ENCODE measurements around the gene CYP4V2. TPM values are rescaled to one million over a fixed set of nuclear protein-coding genes. Genes with fewer than 3 reads are reported as not detected.

CYP4V2 gene
- total RNA-seq, 1 donor from 2014 or later = 9.1 TPM

DNA sequence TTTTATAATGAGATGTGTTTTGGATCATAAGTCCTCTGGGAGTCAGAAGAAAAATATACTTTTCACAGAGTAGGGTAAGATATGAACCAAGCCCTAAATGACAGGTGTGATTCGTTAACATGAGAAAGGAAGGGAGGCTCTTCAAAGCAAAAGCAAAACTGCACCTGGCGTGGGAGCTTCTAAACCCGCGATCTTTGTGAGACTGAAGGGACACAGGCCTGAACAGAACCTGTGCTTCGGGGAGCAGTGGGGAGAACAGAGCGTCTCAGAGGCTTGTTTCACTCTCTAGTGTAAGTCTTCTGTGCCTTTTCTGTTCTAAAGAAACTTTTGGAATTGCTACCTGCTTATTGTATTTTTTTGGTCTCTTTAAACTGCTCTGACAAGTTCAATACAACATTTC is 30.2 kb upstream of the CYP4V2 start:
- no peak overlapping the region for H3K4me3 ChIP-seq (ENCODE audit: insufficient read depth, low read depth, low read length)
- no peaks in the 10 kb centered on the region for H3K27me3 ChIP-seq (ENCODE audit: insufficient read depth, low read length)
- no peaks in the 10 kb centered on the region for H3K4me1 ChIP-seq (ENCODE audit: insufficient read depth, low read length)
- no peaks in the 10 kb centered on the region for H4K20me1 ChIP-seq (ENCODE audit: insufficient read depth, low read length)
- H3K36me3 ChIP-seq (ENCODE audit: insufficient read depth, low read length) = no peaks in the 10 kb centered on the region
- H3K9ac ChIP-seq (ENCODE audit: low read length) = no peak overlapping the region
- Mint-ChIP-seq H3K27me3 (ENCODE audit: low read depth, unreplicated experiment) (peaks cover 19% of the 10 kb centered on the region), H3K36me3 (ENCODE audit: low read depth, unreplicated experiment) (no peaks in the 10 kb centered on the region), H3K4me1 (ENCODE audit: low read depth, unreplicated experiment) (no peaks in the 10 kb centered on the region), H3K4me3 (ENCODE audit: unreplicated experiment) (no peak overlapping the region), H3K27ac (ENCODE audit: unreplicated experiment) (no peak overlapping the region), H3K9me3 (ENCODE audit: unreplicated experiment) (no peaks in the 10 kb centered on the region)
- TF ChIP-seq, protein P1, sequence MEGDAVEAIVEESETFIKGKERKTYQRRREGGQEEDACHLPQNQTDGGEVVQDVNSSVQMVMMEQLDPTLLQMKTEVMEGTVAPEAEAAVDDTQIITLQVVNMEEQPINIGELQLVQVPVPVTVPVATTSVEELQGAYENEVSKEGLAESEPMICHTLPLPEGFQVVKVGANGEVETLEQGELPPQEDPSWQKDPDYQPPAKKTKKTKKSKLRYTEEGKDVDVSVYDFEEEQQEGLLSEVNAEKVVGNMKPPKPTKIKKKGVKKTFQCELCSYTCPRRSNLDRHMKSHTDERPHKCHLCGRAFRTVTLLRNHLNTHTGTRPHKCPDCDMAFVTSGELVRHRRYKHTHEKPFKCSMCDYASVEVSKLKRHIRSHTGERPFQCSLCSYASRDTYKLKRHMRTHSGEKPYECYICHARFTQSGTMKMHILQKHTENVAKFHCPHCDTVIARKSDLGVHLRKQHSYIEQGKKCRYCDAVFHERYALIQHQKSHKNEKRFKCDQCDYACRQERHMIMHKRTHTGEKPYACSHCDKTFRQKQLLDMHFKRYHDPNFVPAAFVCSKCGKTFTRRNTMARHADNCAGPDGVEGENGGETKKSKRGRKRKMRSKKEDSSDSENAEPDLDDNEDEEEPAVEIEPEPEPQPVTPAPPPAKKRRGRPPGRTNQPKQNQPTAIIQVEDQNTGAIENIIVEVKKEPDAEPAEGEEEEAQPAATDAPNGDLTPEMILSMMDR (IDR thresholded peaks at IDR 0.05; ENCODE audit: insufficient read depth, low read depth, low read length) = no peak
- TF ChIP-seq EZH2 (IDR thresholded peaks at IDR 0.05; ENCODE audit: insufficient read depth, low read length) = no peak
- H3K79me2 ChIP-seq (ENCODE audit: insufficient read depth, low read length) = no peaks in the 10 kb centered on the region
- no peak for FAIRE-seq
- no peak overlapping the region for H3K4me2 ChIP-seq (ENCODE audit: low read length)
- H3K27ac ChIP-seq (ENCODE audit: low read depth, low read length) = no peak overlapping the region
- H3K9me3 ChIP-seq (ENCODE audit: insufficient read depth, low read depth, low read length) = no peaks in the 10 kb centered on the region
- DNase-seq (ENCODE audit: low read depth) = no peak
- H2AFZ ChIP-seq (ENCODE audit: low read depth, low read length) = no peak overlapping the region

DNA sequence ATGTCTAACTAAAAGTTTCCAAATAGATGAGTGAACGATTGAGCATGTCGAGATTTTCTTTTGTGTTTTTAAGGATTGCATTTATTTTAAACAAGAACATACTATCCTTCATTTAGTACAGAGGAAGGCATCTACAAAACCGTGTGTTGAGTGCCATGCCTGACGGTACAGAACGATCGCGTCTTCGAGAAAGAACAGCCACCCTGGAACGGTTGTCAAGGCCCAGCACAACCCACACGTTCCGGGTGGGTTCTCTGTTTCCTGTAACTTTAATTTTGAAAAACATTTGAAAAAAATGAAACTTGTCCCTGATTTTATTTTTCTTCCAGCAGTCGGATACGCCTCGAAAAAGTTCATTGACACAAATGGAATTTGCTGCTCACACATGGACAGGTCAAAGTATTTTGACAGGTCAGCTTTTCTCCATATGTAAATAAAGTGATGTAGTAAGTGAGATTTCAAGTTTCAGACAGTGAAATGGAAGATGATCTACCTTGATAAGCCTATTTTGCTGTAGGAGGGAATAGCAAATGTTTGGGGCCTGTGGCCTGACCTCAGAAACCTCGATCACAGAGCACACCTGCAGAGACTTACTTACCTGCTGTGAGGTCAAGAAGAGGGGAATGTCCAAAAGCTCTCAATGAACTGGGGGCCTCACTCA is 24.4 kb upstream of the CYP4V2 start:
- no peaks in the 10 kb centered on the region for H3K36me3 ChIP-seq (ENCODE audit: insufficient read depth, low read length)
- Mint-ChIP-seq H3K9me3 (ENCODE audit: unreplicated experiment) (peaks cover 2% of the 10 kb centered on the region), H3K4me1 (ENCODE audit: low read depth, unreplicated experiment) (no peaks in the 10 kb centered on the region), H3K27me3 (ENCODE audit: low read depth, unreplicated experiment) (peaks cover 21% of the 10 kb centered on the region), H3K27ac (ENCODE audit: unreplicated experiment) (no peak overlapping the region), H3K36me3 (ENCODE audit: low read depth, unreplicated experiment) (no peaks in the 10 kb centered on the region), H3K4me3 (ENCODE audit: unreplicated experiment) (no peak overlapping the region)
- TF ChIP-seq, protein P1 (IDR thresholded peaks at IDR 0.05; ENCODE audit: insufficient read depth, low read depth, low read length) = no peak
- no peak for TF ChIP-seq EZH2 (IDR thresholded peaks at IDR 0.05; ENCODE audit: insufficient read depth, low read length)
- no peak overlapping the region for H2AFZ ChIP-seq (ENCODE audit: low read depth, low read length)
- FAIRE-seq (no peak), DNase-seq (ENCODE audit: low read depth) (no peak)
- no peaks in the 10 kb centered on the region for H3K27me3 ChIP-seq (ENCODE audit: insufficient read depth, low read length)
- no peak overlapping the region for H3K9ac ChIP-seq (ENCODE audit: low read length)
- no peak overlapping the region for H3K27ac ChIP-seq (ENCODE audit: low read depth, low read length)
- H3K4me3 ChIP-seq (ENCODE audit: insufficient read depth, low read depth, low read length) = no peak overlapping the region
- H3K9me3 ChIP-seq (ENCODE audit: insufficient read depth, low read depth, low read length) = no peaks in the 10 kb centered on the region
- H4K20me1 ChIP-seq (ENCODE audit: insufficient read depth, low read length) = no peaks in the 10 kb centered on the region
- H3K4me2 ChIP-seq (ENCODE audit: low read length) = no peak overlapping the region
- no peaks in the 10 kb centered on the region for H3K4me1 ChIP-seq (ENCODE audit: insufficient read depth, low read length)
- H3K79me2 ChIP-seq (ENCODE audit: insufficient read depth, low read length) = no peaks in the 10 kb centered on the region

DNA sequence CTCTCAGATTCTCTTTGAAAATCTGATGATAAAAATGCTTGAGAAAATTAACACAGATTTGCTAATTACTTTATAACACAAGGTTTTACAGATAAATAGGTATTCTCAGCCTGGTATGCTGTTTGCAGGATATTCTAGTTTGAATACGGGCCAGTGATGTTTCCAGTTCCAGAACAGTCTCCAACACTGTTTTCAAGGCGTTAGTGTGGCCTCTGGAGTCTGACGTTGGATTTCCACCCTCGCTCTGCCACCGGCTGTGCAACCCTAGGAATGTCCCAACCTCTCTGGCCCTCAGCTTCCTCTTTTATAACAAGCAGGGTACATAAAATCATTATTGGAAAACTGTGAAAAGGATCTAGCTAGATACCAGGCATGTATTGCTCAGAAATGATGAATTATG is 23.8 kb upstream of the CYP4V2 start:
- FAIRE-seq = no peak
- Mint-ChIP-seq H3K4me1 (ENCODE audit: low read depth, unreplicated experiment) (no peaks in the 10 kb centered on the region), H3K9me3 (ENCODE audit: unreplicated experiment) (peaks cover 2% of the 10 kb centered on the region), H3K27ac (ENCODE audit: unreplicated experiment) (no peak overlapping the region), H3K4me3 (ENCODE audit: unreplicated experiment) (no peak overlapping the region), H3K27me3 (ENCODE audit: low read depth, unreplicated experiment) (peaks cover 14% of the 10 kb centered on the region), H3K36me3 (ENCODE audit: low read depth, unreplicated experiment) (no peaks in the 10 kb centered on the region)
- Histone ChIP-seq H3K9ac (ENCODE audit: low read length) (no peak overlapping the region), H4K20me1 (ENCODE audit: insufficient read depth, low read length) (no peaks in the 10 kb centered on the region), H3K27ac (ENCODE audit: low read depth, low read length) (no peak overlapping the region), H3K9me3 (ENCODE audit: insufficient read depth, low read depth, low read length) (no peaks in the 10 kb centered on the region), H3K4me1 (ENCODE audit: insufficient read depth, low read length) (no peaks in the 10 kb centered on the region), H3K4me3 (ENCODE audit: insufficient read depth, low read depth, low read length) (no peak overlapping the region), H3K27me3 (ENCODE audit: insufficient read depth, low read length) (no peaks in the 10 kb centered on the region), H2AFZ (ENCODE audit: low read depth, low read length) (no peak overlapping the region), H3K36me3 (ENCODE audit: insufficient read depth, low read length) (no peaks in the 10 kb centered on the region), H3K79me2 (ENCODE audit: insufficient read depth, low read length) (no peaks in the 10 kb centered on the region), H3K4me2 (ENCODE audit: low read length) (no peak overlapping the region)
- DNase-seq (ENCODE audit: low read depth) = no peak
- TF ChIP-seq, protein P1 (IDR thresholded peaks at IDR 0.05; ENCODE audit: insufficient read depth, low read depth, low read length) = no peak
- no peak for TF ChIP-seq EZH2 (IDR thresholded peaks at IDR 0.05; ENCODE audit: insufficient read depth, low read length)
